Epithelial cell of proximal tubule (primary cell): ENCODE data around the gene GJC2. TPM values are rescaled to one million over a fixed set of nuclear protein-coding genes. Genes with fewer than 3 reads are reported as not detected.

ENCODE experiments used
- DNase-seq: peaks from one replicate; pipeline ENCODE4 v3.0.0-alpha.2; 2011; ENCODE audit warnings: low read depth
- H3K4me3 ChIP-seq: 2 replicates; pipeline ENCODE4 v1.5.1; 2011; ENCODE audit warnings: low read depth, mild to moderate bottlenecking, low read length
- CTCF ChIP-seq: conservative IDR thresholded peaks from 2 replicates; pipeline ENCODE4 v1.5.1; 2012; ENCODE audit warnings: low read depth, mild to moderate bottlenecking, low read length
- total RNA-seq: library from RNA; depleted of rRNA; stranded (reverse); fragments of >200 nt; gene quantifications from 2 replicates; pipeline ENCODE4 v1.2.3, GENCODE V29; 2015

Gene GJC2
- total RNA-seq, 1 donor from 2014 or later = 0.69 TPM

DNA sequence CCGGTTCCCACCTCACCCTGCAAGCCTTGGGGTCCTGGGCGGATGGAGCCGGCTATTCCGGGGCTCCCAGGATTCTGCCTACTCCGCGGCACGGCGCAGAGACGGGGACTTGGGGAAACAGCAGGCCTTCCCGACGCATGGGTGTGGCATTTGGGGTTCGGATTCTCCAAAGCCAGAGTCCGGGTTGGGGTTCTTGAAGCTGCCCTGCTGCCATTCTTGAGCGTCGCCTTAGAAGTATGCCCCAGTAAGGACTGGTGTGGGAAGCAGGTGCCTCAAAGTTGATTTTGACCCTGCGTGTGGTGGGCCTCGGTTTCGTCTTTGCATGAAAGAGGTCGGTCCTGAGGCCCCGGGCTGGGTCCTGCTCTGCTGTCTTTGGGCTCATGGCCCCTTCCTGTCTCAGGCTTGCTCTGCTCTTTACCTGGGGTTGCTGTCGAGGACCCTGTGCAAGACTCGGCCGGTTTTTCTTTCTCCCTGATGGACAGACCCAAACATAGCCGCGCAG lies 9.0 kb upstream of the GJC2 start:
- DNase-seq = no peak
- H3K4me3 ChIP-seq = peak overlapping the region; percentile 63
- no peak for TF ChIP-seq CTCF

DNA sequence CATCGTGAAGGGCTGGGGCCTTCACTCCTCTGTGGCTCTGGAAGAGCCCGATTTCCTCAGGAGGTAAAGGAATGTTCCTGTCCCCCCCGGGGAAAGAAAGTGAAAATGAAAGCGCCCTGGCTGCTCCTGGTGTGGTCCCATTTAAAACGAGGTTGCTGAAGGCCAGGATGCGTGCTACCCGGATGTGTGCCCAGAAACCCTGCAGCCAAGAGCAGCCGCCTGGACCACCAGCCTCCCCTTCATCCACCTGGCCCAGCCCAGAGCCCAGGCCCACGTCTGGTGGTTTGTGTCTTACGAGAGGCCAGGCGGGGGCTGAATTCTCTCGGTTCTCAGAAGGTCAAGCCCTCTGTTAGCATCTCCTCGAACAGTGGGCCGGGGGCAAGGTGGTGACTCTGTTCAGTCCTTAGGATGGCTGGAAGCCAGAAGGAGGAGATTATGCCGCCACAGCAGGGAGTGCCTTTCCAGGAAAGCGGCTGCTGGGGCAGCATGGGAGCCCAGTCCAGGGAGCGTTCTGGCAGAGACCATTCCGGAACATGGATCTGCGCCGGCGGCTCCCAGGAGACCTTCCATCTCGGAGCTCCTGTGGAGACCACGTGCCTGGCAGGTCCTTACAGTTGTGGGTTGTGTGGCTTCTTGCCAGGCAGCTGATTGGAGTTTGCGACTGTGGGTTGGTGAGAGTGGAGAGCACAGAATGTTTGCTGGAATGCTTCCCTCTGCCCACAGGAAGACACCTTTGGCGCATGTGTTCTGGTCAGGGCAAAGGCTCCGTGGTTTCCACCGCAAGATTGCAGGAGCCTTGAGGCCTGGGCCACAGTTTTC lies 8.3 kb upstream of the GJC2 start:
- no peak for DNase-seq
- TF ChIP-seq CTCF = no peak
- H3K4me3 ChIP-seq = peak overlapping the region; percentile 63

DNA sequence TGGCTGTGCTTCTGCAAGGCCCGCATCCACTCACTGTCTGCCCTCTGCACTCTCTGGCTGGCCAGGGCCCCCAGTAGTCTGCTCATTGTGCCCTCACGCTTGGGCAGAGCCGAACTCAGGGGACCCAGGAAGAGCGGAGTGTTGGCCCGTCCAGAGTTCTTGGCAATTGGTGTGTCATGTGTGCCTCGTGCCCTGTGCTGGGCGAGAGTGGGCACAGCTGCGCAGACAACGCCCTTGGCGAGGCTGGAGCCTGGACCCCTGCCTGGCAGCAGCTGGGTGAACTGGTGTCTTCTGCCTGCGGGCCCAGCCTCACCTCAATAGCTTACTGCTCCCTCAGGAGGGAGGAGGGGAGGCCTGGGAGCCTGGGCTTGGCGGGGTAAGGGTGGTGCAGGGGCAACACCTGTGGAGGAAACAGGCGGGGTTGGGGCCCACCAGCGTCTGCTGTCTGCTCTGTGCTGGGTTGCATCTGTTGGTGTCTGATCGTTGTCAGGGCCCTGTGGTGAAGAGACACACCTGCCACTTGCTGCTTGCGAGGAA lies 7.5 kb upstream of the GJC2 start:
- TF ChIP-seq CTCF = no peak
- peak overlapping the region; percentile 63 for H3K4me3 ChIP-seq
- DNase-seq = no peak

- DNase-seq = no peak
- H3K4me3 ChIP-seq = no peak overlapping the region
- TF ChIP-seq CTCF = no peak
Measured at GRCh38 chr1:228142701-228143136, 7.0 kb upstream of the GJC2 start.

DNA sequence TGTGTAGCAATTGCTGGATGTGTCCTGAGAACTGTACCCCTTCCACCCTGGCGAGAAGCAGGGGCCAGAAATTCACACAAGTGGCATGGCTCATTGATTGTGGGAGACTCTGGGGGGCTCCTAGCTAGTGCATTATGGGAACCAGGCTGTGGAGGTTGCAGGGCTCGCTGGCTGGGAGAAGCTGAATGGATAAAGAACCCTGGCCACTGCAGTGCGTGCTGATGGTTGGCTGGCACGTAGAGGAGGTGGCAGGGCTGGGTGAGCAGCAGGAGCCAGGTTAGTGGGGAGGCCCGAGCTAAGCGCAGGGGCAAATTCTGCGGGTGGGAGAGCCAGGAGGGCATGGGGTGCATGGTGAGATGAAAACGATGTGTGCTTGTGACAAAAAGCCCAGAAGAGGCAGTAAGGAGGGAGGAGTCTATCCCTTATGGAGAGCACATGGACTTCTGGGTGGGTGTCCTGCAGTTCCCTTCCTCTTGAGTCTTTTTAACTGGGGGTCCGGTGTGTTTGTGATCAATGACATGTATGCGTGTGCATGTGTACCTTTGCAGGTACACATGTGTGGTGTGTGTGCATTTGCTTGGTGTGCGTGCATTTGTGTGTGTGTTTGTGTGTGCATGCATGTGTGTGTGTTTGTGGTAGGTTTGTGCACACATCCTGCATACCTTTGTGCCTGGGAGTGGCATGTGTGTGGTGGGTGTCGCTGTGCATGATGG lies 6.1 kb upstream of the GJC2 start:
- TF ChIP-seq CTCF = no peak
- no peak for DNase-seq
- no peak overlapping the region for H3K4me3 ChIP-seq

DNA sequence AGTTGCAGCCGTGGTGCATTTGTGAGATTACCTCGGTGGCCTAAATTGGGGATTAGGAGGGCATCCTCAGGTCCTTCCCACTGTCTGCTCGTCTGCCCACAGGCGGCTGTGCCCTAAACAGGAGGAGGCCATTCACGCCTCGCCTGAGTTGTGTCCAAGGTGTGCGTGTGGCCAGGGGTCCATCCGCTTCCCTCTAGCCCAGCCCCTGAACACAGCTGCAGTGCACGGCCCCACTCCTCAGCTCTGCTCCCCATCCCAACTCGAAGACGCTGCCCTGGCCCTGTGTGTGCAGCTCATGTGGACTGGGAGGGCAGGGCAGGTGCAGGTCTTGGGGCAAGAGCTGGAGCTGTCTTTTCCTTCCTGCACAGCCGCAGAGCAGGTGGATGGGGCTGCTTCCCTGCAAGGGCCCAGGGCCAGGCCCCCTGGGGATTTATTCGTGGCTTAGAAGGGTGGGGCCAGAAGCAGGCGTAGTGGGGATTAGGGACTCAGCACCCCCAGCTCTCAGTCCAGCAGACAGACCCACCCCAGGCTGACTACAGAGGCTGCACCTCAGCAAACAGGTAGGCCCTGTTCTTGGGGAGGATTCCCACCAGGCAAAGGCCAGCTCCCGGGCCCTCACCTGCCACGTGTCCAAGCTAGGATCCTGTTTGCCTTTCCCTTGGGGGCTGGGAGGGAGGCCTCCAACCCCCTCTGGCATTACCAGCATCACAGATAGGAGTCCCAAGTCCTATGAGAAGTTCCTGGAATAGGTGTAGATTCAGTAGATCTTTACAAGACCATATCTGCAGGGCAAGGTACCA lies 5.3 kb upstream of the GJC2 start:
- TF ChIP-seq CTCF = no peak
- no peak for DNase-seq
- H3K4me3 ChIP-seq = no peak overlapping the region
